H1 (cell line): ENCODE results near the gene KIF21A. TPM values are rescaled to one million over a fixed set of nuclear protein-coding genes. Genes with fewer than 3 reads are reported as not detected.

Source experiments
- ASH2L ChIP-seq: fragments of 200-600, 300-600 bp; sonication (generic); IDR thresholded peaks from one replicate; pipeline ENCODE4 v1.7.1; 2017; ENCODE audit warnings: low read length
- CBX8 ChIP-seq: fragments of 300-800, 300-1000 bp; sonication (generic); IDR thresholded peaks from 2 replicates; pipeline ENCODE4 v1.7.1; 2016; ENCODE audit warnings: low read depth, low read length, borderline replicate concordance
- CHD2 ChIP-seq: IDR thresholded peaks from 2 replicates; pipeline ENCODE4 v1.6.1; 2012; ENCODE audit warnings: low read length, improper control_type of control experiment
- EZH2 ChIP-seq: fragments of 200-600 bp; sonication (generic); IDR thresholded peaks from 2 replicates; pipeline ENCODE4 v1.7.1; 2012; ENCODE audit warnings: low read depth, mild to moderate bottlenecking, moderate library complexity, low read length, inconsistent platforms; ENCODE audit not compliant: severe bottlenecking
- JUN ChIP-seq: IDR thresholded peaks from 2 replicates; pipeline ENCODE4 v1.6.1; 2011; ENCODE audit warnings: low read depth, mild to moderate bottlenecking, improper control_type of control experiment, low read length
- NANOG ChIP-seq: IDR thresholded peaks from 2 replicates; pipeline ENCODE4 v1.6.1; 2011; ENCODE audit warnings: low read length, low read depth, mild to moderate bottlenecking, inconsistent platforms; ENCODE audit not compliant: insufficient read depth, poor library complexity, severe bottlenecking
- POLR2AphosphoS5 ChIP-seq: IDR thresholded peaks from 2 replicates; pipeline ENCODE4 v1.6.1; 2011; ENCODE audit warnings: low read depth, low read length
- RXRA ChIP-seq: IDR thresholded peaks from 2 replicates; pipeline ENCODE4 v1.6.1; 2011; ENCODE audit warnings: low read depth, mild to moderate bottlenecking, low read length, moderate library complexity; ENCODE audit not compliant: insufficient read depth
- SAP30 ChIP-seq: fragments of 300-600 bp; sonication (generic); IDR thresholded peaks from 2 replicates; pipeline ENCODE4 v1.7.1; 2012; ENCODE audit warnings: low read length, moderate library complexity, mild to moderate bottlenecking, inconsistent platforms; ENCODE audit not compliant: insufficient read depth, insufficient replicate concordance
- SIX5 ChIP-seq: IDR thresholded peaks from 2 replicates; pipeline ENCODE4 v1.6.1; 2011; ENCODE audit warnings: mild to moderate bottlenecking, low read depth, low read length
- SUZ12 ChIP-seq: fragments of 200-600 bp; sonication (generic); IDR thresholded peaks from 2 replicates; pipeline ENCODE4 v1.6.1; 2012; ENCODE audit warnings: mild to moderate bottlenecking, inconsistent platforms, low read length, moderate library complexity, mixed read lengths
- polyA plus RNA-seq, 7 experiments: library from polyadenylated mRNA; depleted of rRNA in 3 of 7; stranded (reverse) in 5 of 7; unstranded in 2 of 7; fragments of >200 nt in 5 of 7; fragments of 200-250 nt in 2 of 7; gene quantifications; 1 replicate in 5 of 7; 2 replicates in 1 of 7; 4 replicates in 1 of 7; pipeline versions ENCODE4 v1.2.1 to v1.2.3, GENCODE V29; 2011 to 2013; ENCODE audit warnings: missing spikeins in 2 of 7, mixed read lengths in 2 of 7
- total RNA-seq: library from RNA; stranded (reverse); fragmentation: NEBNext Ultra II Directional; extraction: Animal tissue kit (Norgen Biotek cat#: 25700); gene quantifications from 2 replicates; pipeline ENCODE4 v1.2.1, GENCODE V29; 2021
- TF ChIP-seq, protein P1 (sequence below): fragments of 300-600 bp; sonication (generic); IDR thresholded peaks from 2 replicates; pipeline ENCODE4 v1.7.1; 2012; ENCODE audit warnings: low read length, moderate library complexity, mild to moderate bottlenecking, inconsistent platforms; ENCODE audit not compliant: insufficient replicate concordance

Gene KIF21A
- total and polyA plus RNA-seq, 2 of the 8 experiments (the other 6 are each of a cell fraction or from before 2014, with no cell fraction given), result 10.0 to 26.0 TPM

DNA sequence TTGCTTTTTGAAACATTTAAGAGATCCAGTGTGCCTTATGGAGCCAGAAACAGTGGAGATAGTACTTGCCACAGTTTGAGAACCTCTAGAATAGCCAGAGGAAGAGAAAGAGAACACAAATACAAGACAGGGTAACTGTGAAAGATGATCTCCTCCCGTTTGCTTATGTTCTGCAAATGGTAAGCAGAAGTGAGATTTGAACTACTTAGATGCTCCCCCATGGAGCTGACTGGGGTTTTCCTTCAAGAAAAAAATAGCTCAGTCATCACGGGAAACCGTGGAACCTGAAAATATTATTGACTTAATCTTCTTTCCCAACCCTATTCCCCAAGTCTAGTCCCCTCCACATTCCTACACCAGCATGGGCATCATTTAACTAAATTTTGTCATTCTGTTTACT, 87.1 kb downstream of the KIF21A start (continued):
- TF ChIP-seq, protein P1, sequence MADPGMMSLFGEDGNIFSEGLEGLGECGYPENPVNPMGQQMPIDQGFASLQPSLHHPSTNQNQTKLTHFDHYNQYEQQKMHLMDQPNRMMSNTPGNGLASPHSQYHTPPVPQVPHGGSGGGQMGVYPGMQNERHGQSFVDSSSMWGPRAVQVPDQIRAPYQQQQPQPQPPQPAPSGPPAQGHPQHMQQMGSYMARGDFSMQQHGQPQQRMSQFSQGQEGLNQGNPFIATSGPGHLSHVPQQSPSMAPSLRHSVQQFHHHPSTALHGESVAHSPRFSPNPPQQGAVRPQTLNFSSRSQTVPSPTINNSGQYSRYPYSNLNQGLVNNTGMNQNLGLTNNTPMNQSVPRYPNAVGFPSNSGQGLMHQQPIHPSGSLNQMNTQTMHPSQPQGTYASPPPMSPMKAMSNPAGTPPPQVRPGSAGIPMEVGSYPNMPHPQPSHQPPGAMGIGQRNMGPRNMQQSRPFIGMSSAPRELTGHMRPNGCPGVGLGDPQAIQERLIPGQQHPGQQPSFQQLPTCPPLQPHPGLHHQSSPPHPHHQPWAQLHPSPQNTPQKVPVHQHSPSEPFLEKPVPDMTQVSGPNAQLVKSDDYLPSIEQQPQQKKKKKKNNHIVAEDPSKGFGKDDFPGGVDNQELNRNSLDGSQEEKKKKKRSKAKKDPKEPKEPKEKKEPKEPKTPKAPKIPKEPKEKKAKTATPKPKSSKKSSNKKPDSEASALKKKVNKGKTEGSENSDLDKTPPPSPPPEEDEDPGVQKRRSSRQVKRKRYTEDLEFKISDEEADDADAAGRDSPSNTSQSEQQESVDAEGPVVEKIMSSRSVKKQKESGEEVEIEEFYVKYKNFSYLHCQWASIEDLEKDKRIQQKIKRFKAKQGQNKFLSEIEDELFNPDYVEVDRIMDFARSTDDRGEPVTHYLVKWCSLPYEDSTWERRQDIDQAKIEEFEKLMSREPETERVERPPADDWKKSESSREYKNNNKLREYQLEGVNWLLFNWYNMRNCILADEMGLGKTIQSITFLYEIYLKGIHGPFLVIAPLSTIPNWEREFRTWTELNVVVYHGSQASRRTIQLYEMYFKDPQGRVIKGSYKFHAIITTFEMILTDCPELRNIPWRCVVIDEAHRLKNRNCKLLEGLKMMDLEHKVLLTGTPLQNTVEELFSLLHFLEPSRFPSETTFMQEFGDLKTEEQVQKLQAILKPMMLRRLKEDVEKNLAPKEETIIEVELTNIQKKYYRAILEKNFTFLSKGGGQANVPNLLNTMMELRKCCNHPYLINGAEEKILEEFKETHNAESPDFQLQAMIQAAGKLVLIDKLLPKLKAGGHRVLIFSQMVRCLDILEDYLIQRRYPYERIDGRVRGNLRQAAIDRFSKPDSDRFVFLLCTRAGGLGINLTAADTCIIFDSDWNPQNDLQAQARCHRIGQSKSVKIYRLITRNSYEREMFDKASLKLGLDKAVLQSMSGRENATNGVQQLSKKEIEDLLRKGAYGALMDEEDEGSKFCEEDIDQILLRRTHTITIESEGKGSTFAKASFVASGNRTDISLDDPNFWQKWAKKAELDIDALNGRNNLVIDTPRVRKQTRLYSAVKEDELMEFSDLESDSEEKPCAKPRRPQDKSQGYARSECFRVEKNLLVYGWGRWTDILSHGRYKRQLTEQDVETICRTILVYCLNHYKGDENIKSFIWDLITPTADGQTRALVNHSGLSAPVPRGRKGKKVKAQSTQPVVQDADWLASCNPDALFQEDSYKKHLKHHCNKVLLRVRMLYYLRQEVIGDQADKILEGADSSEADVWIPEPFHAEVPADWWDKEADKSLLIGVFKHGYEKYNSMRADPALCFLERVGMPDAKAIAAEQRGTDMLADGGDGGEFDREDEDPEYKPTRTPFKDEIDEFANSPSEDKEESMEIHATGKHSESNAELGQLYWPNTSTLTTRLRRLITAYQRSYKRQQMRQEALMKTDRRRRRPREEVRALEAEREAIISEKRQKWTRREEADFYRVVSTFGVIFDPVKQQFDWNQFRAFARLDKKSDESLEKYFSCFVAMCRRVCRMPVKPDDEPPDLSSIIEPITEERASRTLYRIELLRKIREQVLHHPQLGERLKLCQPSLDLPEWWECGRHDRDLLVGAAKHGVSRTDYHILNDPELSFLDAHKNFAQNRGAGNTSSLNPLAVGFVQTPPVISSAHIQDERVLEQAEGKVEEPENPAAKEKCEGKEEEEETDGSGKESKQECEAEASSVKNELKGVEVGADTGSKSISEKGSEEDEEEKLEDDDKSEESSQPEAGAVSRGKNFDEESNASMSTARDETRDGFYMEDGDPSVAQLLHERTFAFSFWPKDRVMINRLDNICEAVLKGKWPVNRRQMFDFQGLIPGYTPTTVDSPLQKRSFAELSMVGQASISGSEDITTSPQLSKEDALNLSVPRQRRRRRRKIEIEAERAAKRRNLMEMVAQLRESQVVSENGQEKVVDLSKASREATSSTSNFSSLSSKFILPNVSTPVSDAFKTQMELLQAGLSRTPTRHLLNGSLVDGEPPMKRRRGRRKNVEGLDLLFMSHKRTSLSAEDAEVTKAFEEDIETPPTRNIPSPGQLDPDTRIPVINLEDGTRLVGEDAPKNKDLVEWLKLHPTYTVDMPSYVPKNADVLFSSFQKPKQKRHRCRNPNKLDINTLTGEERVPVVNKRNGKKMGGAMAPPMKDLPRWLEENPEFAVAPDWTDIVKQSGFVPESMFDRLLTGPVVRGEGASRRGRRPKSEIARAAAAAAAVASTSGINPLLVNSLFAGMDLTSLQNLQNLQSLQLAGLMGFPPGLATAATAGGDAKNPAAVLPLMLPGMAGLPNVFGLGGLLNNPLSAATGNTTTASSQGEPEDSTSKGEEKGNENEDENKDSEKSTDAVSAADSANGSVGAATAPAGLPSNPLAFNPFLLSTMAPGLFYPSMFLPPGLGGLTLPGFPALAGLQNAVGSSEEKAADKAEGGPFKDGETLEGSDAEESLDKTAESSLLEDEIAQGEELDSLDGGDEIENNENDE, result no peak
- TF ChIP-seq SAP30, result no peak
- TF ChIP-seq CBX8, result no peak
- TF ChIP-seq CHD2, result no peak
- no peak for TF ChIP-seq SUZ12
- no peak for TF ChIP-seq RXRA
- TF ChIP-seq NANOG, result no peak
- TF ChIP-seq JUN, result no peak
- no peak for TF ChIP-seq EZH2
- TF ChIP-seq SIX5, result no peak
- TF ChIP-seq ASH2L, result no peak
- TF ChIP-seq POLR2AphosphoS5, result no peak
